Stimulated activated CD4-positive, alpha-beta T cell treated with anti-CD3 and anti-CD28 coated beads, Interleukin-15, amount 100 ng/mL, for 1 hour (primary cell): ENCODE measurements around the gene ALPL.

Source experiments
- DNase-seq, 2 donors: peaks; one replicate each; pipeline ENCODE4 v3.0.0-alpha.2; 2020; ENCODE audit warnings: low read depth in 1 of 2, low spot score in 1 of 2

Gene ALPL

DNA sequence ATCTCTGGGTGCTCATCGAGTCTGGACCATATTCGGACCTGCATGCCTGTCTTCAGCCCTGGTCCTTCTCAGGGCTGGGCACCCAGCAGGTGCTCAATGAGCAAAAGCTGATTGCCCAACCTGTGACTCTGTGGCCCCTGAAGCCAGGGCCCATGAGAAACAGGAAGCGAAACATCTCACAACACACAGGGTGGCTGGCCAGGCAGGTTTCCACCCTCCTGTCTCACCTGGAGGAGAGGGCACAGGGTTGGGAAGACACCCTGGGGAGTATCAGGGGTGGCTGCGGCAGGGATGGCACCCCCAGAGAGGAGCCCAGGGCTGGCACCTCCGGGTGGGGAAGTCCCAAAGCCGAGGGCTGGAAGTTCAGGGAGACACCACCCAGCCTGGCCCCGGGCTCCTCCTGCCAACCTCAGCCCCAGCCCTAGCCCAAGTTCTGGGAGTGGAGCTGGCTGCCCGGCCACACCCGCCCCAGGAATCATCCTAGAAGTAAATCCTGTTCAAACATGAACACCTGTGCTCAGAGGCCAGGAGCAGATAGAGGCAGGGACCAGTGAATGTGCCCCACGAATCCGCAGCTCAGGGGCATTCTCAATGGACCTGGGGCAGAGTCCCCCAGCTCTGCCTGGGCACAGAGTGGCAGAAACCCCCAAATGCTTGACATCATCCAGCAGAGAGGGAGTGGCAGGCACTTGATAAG, 105.3 kb downstream of the ALPL start:
- DNase-seq: no peak

GRCh38 chr1:21616372-21616771, 107.1 kb downstream of the ALPL start:
- DNase-seq: no peak

GRCh38 chr1:21617126-21617738, 108.0 kb downstream of the ALPL start:
- DNase-seq: no peak

DNA sequence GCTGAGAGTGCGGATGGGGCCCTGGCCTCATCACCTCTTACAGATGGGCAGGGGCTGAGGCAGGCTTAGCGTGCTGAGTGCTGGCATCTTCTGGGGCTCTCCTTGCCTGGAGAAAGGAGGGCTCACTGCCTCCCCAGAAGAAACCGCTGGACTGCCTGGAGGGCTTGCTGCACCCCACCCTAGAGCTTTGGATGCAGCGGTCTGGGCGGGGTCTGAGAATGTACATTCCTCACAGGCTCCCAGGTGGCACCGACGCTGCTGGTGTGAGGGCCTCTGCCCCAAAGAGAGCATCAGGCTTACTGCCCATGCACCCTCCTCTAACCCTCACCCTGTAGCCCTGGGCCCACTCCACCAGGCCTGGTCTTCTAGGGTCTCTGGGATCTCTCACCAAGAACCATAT, 108.8 kb downstream of the ALPL start:
- DNase-seq: no peak

DNA sequence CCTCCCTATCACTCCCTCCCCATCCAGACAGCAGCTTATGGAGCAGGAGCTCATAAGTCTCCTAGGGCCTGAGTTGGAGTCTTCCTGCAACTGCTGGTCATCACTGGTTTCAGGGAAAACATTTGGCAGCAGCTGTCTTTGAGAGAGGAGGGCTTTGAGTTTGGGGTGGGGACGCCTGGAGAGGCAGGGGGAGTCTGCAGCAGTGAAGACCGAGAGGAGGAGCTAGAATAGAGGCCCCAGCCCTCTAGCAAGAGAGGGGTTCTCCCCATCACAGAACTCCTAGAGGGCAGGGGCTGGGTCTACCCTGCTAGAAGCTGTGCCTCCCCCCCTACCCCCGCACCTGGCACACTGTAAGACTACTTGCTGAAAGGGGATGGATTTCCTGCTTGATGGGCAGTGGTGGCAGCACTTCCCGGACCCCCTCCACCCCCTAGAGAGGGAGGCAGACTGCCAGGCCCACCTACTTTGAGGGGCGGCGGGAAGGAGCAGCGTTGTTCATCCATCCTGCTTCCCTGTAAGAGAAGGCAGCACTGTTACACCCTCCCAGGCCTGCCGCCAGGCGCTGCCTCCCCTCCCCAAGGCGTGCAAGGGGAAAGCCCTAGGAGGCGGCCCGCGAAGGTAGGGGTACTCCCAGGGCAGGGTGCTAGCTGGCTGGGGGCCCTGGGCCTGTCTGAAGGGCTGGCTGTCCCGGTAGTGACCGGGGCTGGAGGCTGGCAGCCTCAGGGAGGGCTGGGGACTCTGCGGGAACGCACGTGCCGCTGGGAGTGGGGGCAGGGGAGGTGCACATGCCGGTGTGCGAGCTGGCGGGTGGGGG, 109.5 kb downstream of the ALPL start:
- no peak for DNase-seq

GRCh38 chr1:21619375-21619947, 110.2 kb downstream of the ALPL start:
- DNase-seq: no peak

DNA sequence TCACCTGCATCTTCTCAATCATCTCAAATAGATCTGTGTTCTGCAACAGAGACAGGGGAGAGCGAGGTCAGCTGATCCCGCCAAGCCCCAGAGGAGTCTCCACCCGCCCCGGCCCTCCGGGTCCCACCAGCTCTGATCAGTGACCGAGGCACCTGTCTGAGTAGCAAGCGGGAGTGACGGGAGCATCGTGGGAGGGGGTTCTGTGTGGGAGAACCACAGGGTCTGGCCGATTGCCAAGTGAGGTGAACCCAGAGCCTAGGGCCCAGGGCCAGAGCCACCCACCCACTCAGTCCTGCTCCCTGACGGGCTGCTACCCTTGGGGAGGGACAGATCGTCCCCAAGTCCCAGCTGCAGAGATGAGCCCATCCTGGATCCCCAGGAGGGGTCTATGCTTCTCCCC, 110.8 kb downstream of the ALPL start:
- DNase-seq: no peak

DNA sequence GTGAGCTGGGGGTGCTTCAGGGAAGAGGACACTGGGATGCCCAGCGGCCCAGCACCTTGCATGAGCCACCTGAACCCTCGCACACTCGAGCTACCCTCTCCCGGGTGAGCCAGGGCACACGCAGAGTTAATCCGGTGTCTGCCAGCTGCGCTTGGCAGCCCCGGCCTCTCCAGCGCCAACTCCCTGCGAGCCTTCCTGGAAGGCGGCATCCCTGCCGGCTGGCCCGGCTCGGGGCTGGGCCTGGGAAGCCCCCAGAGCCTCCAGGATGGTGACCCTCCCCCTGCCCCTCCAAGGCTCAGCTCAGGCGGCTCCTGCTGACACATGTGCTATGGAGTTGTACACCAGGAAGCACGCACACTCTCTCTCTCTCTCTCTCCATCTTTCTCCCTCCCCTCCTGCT, 111.3 kb downstream of the ALPL start:
- no peak for DNase-seq

DNA sequence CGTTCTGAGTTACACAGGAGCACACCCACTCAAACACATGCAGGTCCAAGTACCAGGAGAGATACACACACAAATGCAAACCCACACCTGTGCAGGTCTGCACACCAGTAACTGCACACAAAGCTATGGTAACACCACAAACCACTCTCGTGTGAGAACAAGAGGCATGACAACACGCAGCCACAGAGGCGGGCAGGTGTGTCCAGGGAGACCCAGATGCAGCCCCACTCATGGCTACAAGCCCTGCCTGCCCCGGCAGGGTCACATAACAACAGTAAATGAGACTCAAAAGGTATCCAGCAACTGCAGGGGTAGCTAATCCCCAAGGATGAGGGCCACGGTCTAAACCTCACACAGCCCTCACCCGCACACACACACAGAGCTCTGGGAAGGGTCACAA, 111.8 kb downstream of the ALPL start:
- no peak for DNase-seq

DNA sequence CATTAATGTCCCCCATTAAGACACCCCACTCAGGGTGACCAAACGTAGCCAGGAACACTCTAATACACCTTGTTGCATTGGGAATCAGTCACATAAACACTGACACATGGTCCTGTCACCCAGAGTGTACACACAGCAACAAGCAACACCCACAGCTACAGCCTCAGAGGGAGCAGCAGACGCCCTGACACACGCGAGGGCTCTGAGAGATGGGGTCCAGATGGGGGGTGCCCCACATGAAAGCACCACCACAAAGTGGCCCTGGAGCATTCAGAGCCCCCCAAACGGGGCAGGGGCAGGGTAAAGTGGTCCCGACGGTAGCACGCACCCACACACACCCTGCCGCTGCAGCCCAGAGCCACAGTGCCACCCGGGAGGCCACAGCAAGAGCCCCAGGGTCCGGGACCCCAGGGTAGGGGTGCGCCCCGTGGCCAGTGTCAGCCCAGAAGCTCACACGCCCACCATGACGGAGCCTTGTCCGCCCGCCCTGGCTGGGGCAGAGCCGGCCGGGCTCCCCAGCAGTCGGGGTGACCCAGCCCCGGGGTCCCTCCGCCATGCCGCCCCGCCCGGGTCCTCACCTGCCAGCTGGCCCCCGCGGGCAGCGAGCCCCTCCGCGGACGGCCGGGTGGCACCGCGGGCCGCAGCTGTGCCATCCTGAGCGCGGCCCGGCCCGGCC, 112.7 kb downstream of the ALPL start:
- DNase-seq: no peak

GRCh38 chr1:21622466-21623315, 113.5 kb downstream of the ALPL start:
- peak; percentile 25 to 49 for DNase-seq

GRCh38 chr1:21623410-21623961, 114.3 kb downstream of the ALPL start:
- DNase-seq: no peak

DNA sequence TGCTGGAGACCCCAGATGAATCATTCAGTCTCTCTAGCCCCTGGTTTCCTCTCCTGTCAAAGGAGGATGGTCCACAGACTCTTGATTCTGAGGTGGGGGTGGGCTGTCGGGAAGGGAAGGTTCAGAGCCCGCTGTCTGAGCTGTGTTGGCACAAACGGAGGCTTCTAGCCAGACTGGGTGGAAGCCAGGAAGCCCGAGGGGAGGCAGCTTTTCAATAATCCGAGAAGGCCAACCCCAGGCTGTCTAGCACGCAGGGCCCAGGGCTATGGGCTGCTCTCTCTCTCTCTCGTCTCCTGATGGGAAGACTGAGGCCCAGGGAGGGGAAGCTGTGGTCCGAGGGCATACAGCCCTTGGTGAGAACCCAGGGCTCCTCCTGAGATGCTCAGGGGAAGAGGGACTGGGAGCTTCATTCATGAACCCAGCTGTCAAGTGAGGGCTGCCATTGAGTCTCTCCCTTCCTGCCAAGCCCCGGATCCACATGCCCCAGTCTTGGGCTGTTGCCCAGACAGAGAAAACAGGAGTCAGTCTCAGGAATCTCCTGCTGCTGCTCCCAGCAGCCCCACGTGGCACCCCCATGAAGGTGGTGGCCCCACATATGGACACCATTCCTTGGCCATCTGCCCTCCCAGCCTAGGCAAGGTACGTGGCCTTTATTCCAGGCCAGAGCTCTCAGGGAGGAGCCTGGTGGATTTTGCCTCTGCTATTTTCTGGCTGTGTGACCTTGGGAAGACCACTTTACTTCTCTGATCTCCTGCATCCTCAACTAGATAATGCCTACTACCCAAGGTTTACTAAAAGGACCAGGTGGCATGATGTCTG, 115.6 kb downstream of the ALPL start:
- no peak for DNase-seq

- DNase-seq: no peak
Observed at GRCh38 chr1:21625390-21626190, 116.4 kb downstream of the ALPL start.

DNA sequence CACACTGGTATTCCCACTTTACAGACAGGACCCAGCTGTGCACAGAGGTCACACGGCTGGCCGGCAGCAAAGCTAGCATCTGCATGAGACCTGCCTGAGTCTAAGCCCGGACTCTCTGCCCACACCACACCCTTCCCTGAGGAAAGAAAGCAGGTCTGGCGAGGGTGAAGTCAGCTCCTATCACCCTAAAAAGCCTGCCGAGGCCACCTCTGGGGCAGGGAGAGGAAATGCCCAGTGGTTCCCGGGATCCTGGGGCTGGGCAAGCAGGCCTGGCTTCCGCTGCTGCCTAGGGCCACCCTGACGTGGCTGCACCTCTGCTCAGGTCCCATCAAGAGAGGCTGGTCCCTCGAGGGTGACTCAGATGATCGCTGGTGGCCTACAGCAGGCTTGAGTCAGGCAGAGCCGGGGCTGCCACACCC, 117.7 kb downstream of the ALPL start:
- no peak for DNase-seq
